ENCODE measurements around the gene ZNF554. TPM values are rescaled to one million over a fixed set of nuclear protein-coding genes. Genes with fewer than 3 reads are reported as not detected.

Gene ZNF554
- total RNA-seq = 2.7 and 5.4 TPM in 2 replicates

DNA sequence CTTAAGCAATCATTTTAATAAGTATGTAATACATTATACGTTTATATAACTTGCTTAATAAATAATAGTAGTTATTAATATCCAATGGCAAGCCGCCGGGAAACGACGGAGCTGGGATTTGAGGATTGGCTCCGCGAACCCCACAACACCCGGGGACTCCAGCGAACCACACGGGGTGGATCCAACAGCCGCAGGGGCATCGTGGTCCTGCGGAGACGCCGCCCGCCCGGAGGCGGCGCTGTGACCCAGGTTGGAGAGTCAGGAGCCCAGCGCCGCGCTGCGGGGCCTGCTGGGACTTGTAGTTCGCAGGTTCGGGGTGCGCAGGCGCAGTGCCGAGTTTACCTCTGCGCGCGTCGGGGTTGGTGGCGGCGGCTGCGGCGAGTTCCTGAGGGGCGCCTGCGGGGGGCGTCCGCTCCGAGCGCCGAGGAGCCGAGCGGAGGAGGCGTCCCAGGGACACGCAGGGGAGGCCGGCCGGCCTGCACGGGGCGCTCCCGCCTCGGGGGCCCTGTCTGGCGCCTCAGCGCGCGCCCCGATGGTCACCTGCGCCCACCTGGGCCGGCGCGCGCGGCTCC lies at the start of gene ZNF554:
TSS of gene ZNF554 (plus strand) at position 329 of the 572 bp plus-strand sequence. CDS start at position 533, 204 bp downstream.
- peak; percentile 63 for DNase-seq (ENCODE audit: extremely low read depth, low read depth, low spot score)

DNA sequence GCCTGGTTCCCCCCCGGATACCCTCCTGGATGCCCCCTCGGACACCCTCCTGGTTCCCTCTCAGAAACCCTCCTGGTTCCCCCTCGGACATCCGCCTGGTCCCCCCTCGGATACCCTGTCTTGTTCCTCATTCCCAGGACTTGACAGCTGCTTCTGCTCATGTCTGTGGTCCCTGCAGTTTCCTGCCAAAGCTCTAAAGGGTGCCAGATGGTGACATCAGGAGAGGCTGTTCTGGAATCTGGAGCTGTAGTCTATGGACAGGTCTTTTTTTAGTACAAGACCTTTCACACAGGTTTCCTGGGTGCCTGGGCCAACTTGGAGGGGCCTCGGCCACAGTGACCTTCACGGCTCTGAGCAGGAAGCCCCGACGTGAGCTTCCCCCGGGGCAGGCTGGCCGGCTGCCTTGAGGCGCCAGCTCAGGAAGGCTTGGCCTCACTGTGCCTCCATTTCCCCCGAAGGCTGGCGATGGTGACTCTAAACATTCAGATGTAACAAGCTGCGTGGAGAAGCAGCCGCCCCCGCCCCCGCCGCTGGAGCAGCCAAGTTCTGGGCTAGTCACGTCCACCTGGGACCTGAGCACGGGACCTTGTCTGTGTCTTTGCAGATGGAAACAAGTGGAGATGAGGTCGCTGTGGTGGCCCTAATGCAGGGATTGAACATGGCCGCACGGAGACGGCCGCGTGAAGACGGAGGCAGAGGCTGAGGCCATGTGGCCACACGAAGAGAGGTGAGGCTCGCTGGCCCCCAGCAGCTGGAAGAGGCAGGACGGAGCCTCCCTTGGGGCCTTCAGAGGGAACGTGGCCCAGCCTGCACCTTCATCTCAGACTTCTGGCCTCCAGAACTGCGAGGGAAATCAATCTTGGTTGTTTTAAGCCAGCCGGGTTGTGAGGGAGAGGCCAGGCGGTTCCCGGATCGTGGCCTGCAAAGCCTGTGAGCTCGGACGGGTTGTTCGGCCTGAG lies 49.3 kb upstream of the ZNF554 start:
- DNase-seq (ENCODE audit: extremely low read depth, low read depth, low spot score) = no peak

DNA sequence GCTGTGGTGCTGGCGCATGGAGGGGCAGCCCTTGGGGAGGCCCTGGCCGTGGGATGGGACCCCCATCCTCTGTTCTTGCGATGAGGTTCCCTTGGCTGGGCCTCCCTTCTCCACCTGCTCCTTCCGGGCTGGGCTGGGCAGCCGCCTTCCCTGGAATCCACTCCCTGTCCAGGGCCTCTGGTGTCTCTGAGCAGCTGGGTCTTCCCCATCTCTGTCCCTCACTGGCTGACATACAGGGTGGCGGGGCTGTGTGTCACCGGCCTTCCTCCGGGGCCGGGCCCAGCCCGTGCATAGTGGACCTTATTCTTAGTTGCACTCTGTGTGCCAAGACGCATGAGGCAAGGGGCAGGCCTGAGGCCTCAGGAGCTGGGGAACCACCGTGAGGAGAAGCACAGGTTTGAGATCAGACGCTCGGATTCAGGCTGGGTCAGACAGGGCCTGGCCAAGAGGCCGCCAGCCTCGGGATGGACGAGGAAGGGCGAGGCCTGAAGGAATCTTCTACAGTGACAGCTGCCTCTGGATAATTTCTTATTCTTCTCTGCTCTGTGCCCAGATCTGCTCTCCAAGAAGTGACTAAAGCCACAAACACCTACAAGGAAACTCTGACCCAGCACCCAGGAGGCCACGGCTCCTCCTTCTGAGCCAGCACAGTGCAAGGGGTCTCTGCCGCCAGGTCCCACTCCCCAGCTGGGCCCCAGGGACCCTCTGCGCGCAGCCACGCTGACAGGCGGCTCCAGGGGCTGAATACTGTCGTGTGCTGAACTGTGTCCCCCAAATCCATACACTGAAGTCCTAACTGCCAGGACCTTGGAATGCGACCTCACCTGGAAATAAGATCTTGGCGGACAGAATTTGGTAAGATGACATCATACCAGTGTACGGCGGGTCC lies 47.6 kb upstream of the ZNF554 start:
- no peak for DNase-seq (ENCODE audit: extremely low read depth, low read depth, low spot score)

DNA sequence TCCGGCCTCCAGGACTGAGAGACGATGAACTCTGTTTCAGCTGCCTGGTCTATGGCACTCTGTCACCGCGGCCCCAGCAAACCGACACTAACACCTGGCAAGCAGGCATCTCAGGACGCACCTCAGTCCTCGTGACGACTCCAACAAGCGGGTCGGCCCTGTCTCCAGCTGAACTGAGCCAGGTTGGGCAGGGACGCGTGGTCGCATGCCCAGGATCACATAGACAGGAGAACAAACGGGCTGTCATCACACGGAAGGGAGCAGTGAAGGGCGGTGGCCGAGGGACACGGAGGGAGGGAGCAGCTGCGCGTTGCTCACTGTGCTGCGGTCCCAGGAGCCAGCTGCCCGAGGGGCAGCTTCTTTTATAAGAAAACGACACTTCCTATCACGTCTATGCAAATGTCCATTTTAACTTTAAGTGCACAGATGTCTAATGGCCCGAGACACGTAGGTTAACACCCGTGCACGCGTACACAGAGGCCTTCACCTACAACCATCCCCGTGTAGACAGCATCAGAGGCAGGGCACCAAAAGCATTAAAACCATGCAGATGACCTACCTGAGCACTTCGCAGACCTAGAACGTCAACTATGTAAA lies 45.5 kb upstream of the ZNF554 start:
- no peak for DNase-seq (ENCODE audit: extremely low read depth, low read depth, low spot score)

DNA sequence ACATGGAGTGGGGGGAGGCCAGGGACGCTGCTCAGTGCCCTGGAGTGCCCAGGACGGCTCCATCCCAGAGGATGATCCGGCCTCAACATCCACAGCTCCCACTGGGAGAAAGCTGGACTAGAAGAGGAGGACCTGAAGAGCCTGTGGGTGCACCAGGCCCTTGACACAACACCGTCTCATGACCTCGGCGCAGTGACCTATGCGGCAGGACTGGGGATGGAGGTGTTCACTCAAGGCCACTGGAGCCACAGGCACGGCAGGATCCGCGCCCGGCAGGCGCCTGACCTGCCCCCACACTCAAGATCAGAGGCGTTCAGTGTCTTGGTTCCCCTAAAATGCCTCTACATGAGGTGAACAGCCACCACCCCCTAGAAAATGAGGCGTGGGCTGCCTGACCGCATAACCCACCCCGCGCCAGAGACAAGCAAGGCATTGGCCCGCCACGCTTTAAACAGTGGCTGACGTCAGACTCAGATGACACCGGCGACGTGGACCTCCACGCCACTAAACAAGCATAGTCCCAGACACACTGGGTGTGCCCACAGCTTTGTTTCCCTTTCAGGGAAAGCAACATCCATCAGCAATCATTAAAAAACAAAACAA lies 44.6 kb upstream of the ZNF554 start:
- DNase-seq (ENCODE audit: extremely low read depth, low read depth, low spot score) = no peak

DNA sequence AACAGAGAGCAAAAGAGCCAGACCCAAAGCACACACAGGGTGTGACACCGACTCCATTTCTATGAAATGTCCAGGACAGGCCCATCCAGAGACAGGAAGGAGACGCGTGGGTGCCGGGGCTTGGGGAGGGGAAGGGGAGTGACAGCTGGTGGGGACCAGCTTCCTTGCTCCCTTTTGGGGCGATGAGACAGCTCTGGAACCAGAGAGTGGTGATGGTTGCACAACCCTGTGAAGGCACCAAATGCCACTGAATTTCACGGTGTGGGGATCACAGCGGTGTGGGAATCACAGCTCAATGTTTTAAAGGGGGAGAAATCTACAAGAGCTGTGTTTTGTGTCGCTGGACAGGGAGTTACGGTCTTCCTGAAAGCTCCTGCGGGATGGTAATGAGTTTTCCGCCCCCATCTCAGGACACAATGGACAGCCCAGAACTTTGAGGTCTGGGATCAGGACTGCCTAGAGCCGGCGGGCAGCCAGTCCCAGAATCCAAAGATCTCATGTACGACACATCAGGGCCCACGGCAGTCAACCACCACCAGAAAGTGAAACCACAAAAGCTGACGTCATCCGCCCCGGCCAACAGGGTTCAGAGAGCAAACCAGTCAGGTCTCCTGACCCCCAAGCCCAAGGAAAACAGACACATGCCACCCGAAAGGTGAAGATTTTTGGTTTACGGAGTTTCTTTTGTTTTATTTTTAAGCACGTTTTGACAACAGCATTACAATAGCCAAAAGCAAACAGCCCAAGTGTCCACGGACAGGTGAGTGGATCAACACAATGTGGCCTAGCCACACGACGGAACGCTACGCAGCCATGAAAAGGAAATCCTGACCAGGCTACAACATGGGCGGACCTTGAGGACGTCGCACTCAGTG lies 43.9 kb upstream of the ZNF554 start:
- no peak for DNase-seq (ENCODE audit: extremely low read depth, low read depth, low spot score)

DNA sequence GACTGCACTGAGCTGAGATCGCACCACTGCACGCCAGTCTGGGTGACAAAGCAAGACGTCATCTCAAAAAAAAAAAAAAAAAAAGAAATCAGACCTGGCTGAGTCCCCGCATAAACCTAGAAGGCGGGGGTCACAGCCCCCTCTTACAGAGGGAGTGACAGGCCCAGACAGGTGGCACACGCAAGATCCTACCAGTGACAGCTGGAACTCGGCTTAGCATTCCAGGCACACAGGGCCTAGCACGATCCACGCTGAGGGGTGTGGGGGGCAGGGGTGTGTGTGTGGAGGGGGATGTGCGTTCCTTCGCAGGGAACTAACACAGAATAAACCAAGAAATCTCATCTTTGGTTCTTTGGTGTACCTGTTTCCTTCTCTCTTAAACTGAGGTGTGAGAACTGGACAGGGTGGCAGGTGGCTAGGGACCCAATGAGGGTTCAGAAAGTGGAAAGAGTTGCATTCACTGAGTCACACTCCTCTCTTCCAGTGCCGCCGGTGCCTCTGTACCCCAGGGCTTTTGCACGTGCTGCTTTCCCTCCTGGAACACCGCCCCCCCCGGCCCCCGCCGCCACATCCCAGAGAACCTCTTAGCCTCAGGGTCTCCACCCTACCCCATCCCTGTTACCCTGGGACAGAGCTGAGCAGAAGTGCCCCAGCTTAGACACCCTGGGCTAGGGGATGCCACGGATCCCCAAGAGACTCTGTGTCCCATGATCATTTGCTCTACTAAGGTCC lies 41.5 kb upstream of the ZNF554 start:
- no peak for DNase-seq (ENCODE audit: extremely low read depth, low read depth, low spot score)

DNA sequence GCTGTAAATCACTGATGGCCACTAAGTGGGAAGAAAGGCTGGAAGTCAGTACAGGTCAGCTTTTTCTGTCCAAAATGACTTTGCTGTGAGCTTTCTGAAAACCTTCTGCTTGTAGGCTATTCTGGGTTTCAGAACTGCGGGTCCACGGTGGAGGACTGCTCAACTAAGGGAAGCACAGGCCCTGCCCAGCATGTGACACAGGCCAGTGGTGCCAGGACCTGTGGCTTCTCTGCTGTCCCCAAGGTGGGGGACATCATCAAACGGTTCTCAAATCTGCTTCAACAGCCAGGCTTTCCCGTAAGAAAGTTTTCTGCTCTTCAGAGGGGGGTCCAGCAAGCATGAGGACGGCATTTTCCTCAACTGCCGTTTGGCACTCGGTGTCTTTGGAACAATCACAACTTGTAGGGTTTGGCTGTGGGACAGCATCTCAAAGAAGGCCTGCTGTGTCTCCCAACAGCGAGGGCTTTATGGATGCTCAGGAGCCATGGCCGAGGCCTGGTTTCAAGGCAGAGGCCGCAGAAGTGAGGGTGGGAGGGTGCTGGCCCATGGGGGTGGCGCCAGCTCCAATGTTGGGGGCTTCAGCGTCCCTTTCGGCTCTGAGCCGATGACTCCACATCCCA lies 40.4 kb upstream of the ZNF554 start:
- DNase-seq (ENCODE audit: extremely low read depth, low read depth, low spot score) = no peak

DNA sequence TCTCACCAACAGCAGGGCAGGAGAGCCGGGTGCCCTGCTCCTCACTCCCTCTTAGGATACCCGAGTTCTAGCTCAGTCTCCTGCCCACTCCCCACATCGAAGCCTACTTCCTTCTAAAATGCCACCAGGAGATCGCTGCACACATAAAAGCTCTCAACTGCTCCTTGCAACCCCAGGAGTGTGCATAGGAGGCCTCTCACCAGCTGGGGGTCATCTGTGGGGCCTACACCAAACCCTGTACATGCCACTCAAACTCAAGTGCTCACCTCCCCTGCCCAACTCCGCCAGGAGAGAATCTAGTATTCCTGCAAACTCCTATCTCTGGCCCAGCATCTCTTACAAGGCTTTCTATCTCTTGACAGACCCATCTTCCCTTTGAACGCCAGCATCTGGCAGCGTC lies 39.4 kb upstream of the ZNF554 start:
- DNase-seq (ENCODE audit: extremely low read depth, low read depth, low spot score) = no peak

DNA sequence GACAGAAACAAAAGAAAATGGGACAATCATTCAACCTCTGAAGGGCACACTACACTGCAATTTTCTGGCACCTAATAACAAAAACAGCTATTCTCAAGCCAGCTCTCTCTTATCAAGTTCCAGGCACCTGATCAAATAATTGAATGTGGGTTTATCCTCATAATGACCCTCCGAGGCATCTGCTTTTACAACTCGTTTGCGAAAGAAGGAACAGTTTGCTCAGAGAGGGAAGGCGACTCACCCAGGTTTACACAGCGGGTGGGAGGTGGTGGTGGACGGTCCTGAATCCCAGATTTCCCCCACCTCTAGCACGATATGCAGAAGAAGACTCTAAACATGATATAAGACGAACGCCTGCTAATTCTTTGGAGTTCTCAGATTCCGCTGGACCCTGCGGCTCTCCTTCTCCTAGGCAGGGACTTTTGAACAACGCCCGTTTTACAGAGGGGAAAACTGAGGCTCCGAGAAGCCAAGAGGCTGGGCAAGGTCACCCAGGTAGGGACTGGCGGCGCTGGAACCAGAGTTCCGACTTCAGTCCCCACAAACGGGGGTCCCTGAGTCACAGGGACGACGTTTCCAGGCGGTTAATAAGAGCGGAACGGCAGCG lies 37.2 kb upstream of the ZNF554 start:
- DNase-seq (ENCODE audit: extremely low read depth, low read depth, low spot score) = no peak

DNA sequence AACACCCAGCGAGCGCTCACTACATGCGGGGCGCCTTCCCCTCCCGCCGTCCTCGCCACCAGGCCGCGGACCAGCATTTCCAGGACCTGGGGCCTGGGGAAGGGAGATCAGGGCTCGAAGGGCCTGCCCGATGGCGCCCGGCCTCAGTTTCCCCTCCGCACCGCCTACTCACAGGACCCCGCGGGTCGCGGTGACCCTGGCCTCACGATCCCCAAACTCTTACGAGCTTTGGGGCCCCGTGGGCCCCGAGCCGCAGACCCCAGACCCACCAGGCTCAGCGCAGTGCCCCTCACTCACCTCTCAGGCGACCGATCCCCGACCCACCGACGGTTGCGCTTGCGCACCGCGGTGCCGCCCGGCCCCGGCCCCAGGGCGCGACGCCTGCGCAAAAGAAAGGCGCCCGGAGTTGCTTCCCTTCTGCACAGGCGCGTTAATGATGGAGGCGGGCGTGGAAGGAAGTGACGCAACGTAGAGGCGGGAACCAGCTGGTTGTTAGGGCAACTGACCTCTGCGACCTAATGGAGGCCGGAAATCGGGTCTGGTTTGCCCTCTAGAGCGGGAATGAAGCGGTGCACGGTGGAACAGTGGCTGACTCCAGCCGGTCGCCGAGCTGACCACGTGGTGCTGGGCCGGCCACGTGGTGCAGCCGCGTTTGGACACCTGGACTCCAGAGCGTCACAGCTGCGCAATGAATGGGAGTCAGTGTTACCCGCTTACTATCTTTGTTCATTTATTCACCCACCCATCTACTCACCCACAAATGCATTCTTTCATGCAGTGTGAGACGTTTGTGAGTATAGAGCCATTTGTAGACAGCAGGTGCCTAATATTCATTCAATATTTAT lies 36.5 kb upstream of the ZNF554 start, which contains the start of gene SGTA:
TSS of gene SGTA (minus strand) at position 338 of the 845 bp plus-strand sequence. CDS start 14,205 bp downstream, outside the sequence.
- peak; percentile 91 for DNase-seq (ENCODE audit: extremely low read depth, low read depth, low spot score)

DNA sequence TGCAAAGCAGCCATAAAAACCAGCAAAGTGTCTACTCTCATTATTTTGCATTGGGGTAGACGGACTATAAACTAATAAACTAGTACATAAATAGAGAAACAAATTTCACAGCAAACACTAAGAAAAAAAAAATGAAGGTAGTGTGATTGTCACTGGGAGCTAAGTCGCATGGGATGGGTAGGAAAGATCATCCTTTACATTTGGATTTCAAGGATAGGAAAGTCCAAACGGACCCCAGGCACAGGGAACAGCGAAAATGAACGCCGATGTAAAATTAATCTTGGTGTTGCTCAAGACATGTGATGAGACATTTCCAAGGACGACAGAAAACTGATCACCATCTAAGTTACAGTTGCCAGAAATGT lies 35.9 kb upstream of the ZNF554 start:
- DNase-seq (ENCODE audit: extremely low read depth, low read depth, low spot score) = no peak

DNA sequence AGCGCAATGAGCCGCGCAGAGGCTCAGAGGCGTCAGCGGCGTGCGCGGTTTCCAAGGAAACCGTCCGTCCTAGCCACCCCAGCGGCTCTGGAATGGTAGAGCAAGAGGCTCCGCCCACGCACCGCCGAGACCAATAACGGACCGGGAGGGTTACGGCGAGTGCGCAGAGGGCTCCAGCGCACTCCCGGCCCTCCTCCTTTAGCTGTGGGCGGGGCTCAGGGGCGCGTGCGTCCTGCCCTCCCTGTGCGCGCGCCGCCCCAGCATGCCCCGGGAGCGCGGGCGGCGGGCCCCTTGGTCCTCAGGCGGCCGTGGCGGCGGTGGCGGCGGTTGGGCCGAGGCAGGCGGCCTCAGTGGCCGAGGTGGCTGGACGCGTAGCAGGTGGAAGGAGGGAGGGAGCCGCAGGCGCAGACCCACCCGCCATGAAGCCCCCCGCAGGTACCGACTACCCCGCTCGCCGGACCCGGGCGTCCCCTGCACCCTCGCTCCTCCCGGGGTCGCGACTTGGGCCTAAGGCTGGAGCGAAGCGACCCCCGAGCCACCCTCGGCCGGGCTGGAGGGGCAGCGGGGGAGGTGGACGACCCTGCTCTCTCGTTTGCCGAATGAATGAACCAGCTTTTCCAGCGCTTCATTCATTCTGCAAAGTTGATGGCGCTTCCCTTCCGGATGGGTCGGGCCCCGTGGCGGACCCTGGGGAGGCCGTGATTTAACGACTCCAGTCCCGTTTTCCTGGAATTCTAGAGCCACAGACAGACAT lies 34.2 kb upstream of the ZNF554 start, which contains the start of gene THOP1:
TSS of gene THOP1 (plus strand) at position 260 of the 754 bp plus-strand sequence. CDS start at position 420, 160 bp downstream.
- DNase-seq (ENCODE audit: extremely low read depth, low read depth, low spot score) = peak; percentile 79

DNA sequence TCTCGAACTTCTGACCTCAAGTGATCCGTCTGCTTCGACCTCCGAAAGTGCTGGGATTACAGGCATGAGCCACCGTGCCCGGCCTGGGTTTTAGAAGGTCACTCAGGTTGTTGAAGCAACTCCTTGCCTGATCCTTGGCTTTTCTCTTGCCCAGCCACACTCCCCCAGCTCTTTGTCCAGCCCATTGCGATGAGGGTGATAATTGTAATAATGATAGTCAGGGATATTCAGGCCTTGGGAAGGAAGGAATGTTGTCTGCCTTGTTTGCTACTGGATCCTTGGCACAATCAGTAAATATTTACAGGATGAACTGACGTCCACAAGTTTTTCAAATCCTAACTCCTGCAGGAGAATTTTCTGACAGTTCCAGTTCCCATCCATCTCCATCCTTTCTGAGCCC lies 32.6 kb upstream of the ZNF554 start:
- no peak for DNase-seq (ENCODE audit: extremely low read depth, low read depth, low spot score)

DNA sequence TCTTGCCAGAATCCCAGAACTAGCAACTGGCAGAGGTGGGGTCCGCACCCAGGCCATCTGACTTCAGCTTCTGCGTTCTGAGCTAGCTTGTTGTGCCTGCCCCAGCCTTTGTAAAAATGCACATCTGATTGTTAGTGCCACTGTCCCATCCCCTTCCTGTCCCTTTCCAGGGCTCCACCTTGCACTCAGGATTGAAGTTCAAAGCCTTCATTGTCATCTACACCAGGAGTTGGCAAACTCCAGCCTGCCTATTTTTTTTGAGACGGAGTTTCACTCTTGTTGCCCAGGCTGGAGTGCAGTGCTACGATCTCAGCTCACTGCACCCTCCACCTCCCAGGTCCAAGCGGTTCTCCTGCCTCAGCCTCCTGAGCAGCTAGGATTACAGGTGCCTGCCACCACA lies 31.4 kb upstream of the ZNF554 start:
- no peak for DNase-seq (ENCODE audit: extremely low read depth, low read depth, low spot score)

DNA sequence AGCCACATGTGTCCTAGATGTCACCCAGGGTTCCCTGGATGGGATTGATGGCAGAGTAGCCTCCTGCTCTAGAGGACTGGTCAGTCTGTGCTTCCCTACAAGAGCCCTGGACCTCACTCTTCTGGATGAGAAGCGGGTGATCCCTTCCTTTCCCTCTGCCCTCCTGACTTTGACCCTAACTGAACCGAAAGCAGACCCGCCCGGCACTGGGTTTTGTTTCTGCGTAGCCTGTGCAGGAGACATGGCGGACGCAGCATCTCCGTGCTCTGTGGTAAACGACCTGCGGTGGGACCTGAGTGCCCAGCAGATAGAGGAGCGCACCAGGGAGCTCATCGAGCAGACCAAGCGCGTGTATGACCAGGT lies 29.5 kb upstream of the ZNF554 start:
- DNase-seq (ENCODE audit: extremely low read depth, low read depth, low spot score) = no peak

All from glomerular endothelial cell (primary cell).